ENCODE measurements around the gene PM20D1.
"Not testable (repeated sequence)": the region's sequence is repeated elsewhere in the genome, so short reads cannot be mapped to it uniquely, and the experiment has no call there.

PM20D1 gene, protein sequence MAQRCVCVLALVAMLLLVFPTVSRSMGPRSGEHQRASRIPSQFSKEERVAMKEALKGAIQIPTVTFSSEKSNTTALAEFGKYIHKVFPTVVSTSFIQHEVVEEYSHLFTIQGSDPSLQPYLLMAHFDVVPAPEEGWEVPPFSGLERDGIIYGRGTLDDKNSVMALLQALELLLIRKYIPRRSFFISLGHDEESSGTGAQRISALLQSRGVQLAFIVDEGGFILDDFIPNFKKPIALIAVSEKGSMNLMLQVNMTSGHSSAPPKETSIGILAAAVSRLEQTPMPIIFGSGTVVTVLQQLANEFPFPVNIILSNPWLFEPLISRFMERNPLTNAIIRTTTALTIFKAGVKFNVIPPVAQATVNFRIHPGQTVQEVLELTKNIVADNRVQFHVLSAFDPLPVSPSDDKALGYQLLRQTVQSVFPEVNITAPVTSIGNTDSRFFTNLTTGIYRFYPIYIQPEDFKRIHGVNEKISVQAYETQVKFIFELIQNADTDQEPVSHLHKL

DNA sequence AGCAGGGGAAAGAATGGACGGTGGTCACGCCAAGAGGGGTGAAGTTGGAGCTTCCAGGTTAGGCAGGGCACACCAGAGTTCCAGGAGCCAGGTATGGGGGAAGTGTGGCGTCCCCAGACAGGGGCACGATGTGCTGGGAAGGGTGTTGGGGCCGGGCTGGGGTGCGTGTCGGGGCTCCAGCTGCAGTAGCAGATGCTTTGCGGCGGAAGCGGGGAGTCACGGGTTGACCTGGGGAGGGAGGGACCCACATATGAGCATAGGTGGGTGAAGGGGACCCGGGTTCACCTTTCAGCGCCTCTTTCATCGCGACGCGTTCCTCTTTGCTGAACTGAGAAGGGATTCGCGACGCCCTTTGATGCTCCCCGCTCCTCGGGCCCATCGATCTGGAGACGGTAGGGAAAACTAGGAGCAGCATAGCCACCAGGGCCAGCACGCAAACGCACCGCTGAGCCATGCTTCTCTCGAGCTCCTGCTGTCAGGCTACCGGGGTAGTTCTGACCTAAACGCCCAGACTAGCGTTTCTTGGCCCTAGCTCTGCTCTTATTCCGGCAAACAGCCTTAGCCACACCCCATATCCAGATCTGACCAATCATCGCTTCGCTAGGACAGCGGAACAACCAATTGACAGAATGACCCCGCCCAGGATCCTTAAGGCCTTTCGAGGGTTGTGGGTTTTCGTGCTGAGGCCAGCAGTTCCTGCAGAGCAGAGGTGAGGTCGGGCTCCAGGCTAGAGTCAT is at the start of gene PM20D1:
TSS of gene PM20D1 (minus strand) at position 514 of the 737 bp plus-strand sequence. CDS start at position 454, 60 bp downstream.
- Histone ChIP-seq H3K4me3 (ENCODE audit: insufficient read length, low read depth) (no peak within 1 kb of the TSS), H3K9me3 (ENCODE audit: insufficient read depth, low read length) (peaks cover 14% of the 10 kb centered on the region), H3K9ac (ENCODE audit: insufficient read length, low read depth) (no peak within 1 kb of the TSS), H3K27me3 (ENCODE audit: insufficient read depth, insufficient read length) (no peaks in the 10 kb centered on the region), H3K36me3 (ENCODE audit: insufficient read depth, insufficient read length, low read length) (no peaks in the 10 kb centered on the region), H3K4me1 (ENCODE audit: insufficient read depth, insufficient read length) (no peaks in the 10 kb centered on the region)
- DNase-seq (ENCODE audit: low read depth, low spot score) = no peak
- TF ChIP-seq SUZ12 (IDR thresholded peaks at IDR 0.05; ENCODE audit: extremely low read depth, insufficient read depth, insufficient read length) = no peak

DNA sequence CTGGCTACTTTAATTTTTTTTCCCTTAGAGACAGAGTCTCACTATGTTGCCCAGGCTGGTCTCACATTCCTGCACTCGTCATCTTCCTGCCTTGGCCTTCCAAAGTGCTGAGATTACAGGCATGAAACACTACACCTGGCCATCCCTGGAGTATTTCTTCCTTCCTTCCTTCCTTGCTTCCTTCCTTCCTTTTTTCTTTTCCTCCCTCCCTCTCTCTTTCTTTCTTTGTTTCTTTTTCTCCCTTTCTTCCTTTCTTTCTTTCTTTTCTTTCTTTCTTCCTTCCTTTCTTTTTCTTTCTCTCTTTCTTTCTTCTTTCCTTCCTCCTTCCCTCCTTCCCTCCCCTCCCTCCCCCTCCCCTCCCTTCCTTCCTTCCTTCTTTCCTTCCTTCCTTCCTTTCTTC is 46.4 kb upstream of the PM20D1 start:
- DNase-seq (ENCODE audit: low read depth, low spot score) = no peak
- Histone ChIP-seq H3K9me3 (ENCODE audit: insufficient read depth, low read length) (peaks cover 49% of the 10 kb centered on the region; the same call in 1 of the 2 replicates), H3K4me1 (ENCODE audit: insufficient read depth, insufficient read length) (no peaks in the 10 kb centered on the region), H3K9ac (ENCODE audit: insufficient read length, low read depth) (no peak overlapping the region), H3K4me3 (ENCODE audit: insufficient read length, low read depth) (no peak overlapping the region), H3K36me3 (ENCODE audit: insufficient read depth, insufficient read length, low read length) (no peaks in the 10 kb centered on the region), H3K27me3 (ENCODE audit: insufficient read depth, insufficient read length) (no peaks in the 10 kb centered on the region)
- TF ChIP-seq YY1 (IDR thresholded peaks at IDR 0.05; ENCODE audit: insufficient read depth, insufficient read length) = no peak
- no peak for TF ChIP-seq SUZ12 (IDR thresholded peaks at IDR 0.05; ENCODE audit: extremely low read depth, insufficient read depth, insufficient read length)
- TF ChIP-seq ZNF274 (IDR thresholded peaks at IDR 0.05; ENCODE audit: low read depth, low read length) = no peak

DNA sequence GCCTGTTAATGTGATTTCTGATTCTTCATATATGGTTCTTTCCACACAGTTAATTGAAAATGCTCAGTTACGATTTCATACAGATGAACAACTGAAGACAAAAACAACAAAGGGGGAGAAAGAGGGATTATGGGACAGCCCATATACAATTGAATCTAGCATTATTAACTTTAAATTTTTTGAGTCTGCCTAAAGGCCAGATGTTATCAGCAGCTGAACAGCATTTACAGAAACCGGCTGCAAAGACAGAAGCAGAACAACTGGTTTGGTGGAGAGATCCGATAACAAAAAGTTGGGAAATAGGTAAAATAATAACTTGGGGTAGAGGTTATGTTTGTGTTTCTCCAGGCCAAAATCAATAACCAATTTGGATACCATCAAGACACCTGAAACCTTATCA is 44.2 kb upstream of the PM20D1 start:
- H3K9ac ChIP-seq (ENCODE audit: insufficient read length, low read depth); H3K36me3 ChIP-seq (ENCODE audit: insufficient read depth, insufficient read length, low read length); H3K27me3 ChIP-seq (ENCODE audit: insufficient read depth, insufficient read length); H3K4me1 ChIP-seq (ENCODE audit: insufficient read depth, insufficient read length); DNase-seq (ENCODE audit: low read depth, low spot score); H3K4me3 ChIP-seq (ENCODE audit: insufficient read length, low read depth): not testable (repeated sequence)
- H3K9me3 ChIP-seq (ENCODE audit: insufficient read depth, low read length) = peaks cover 62% of the 10 kb centered on the region

DNA sequence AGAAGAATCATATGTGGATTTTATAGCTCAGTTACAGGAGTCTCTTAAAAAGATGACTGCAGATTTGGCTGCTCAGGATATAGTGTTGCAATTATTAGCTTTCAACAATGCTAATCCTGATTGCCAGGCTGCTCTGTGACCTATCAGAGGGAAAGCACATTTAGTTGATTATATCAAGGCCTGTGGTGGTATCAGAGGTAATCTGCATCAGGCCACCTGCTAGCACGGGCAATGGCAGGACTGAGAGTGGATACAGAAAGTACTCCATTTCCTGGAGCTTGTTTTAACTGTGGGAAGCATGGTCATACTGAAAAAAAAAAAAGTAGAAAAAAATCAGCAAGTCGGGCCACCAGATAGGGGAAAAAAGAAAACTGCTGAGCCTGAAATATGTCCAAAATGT is 42.2 kb upstream of the PM20D1 start:
- H3K4me3 ChIP-seq (ENCODE audit: insufficient read length, low read depth); H3K27me3 ChIP-seq (ENCODE audit: insufficient read depth, insufficient read length); H3K36me3 ChIP-seq (ENCODE audit: insufficient read depth, insufficient read length, low read length); H3K9ac ChIP-seq (ENCODE audit: insufficient read length, low read depth); H3K4me1 ChIP-seq (ENCODE audit: insufficient read depth, insufficient read length); DNase-seq (ENCODE audit: low read depth, low spot score): not testable (repeated sequence)
- peaks cover 60% of the 10 kb centered on the region for H3K9me3 ChIP-seq (ENCODE audit: insufficient read depth, low read length)

DNA sequence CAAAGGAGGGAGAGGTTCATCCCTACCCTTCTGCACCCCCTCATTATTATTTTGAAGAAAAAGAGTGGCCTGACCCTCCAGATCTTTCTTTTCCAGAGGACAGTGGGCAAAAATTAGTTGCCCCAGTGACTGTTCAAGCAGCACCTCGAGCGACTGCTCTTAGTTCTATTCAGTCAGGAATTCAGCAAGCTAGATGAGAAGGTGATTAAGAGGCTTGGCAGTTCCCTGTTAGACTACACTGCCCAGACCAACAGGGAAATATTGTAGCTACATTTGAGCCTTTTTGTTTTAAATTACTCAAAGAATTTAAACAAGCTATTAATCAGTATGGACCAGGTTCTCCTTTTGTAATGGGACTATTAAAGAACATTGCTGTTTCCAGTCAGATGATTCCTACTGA is 41.5 kb upstream of the PM20D1 start:
- peaks cover 67% of the 10 kb centered on the region for H3K9me3 ChIP-seq (ENCODE audit: insufficient read depth, low read length)
- H3K36me3 ChIP-seq (ENCODE audit: insufficient read depth, insufficient read length, low read length); H3K4me1 ChIP-seq (ENCODE audit: insufficient read depth, insufficient read length); H3K4me3 ChIP-seq (ENCODE audit: insufficient read length, low read depth); H3K9ac ChIP-seq (ENCODE audit: insufficient read length, low read depth); H3K27me3 ChIP-seq (ENCODE audit: insufficient read depth, insufficient read length); DNase-seq (ENCODE audit: low read depth, low spot score): not testable (repeated sequence)

DNA sequence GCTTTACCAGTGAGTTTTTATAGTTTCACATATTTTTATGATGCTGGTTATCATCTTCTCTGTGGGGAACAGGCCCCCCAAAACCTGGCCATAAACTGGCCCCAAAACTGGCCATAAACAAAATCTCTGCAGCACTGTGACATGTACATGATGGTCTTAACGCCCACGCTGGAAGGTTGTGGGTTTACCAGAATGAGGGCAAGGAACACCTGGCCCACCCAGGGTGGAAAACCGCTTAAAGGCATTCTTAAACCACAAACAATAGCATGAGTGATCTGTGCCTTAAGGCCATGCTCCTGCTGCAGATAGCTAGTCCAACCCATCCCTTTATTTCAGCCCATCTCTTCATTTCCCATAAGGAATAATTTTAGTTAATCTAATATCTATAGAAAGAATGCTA is 40.7 kb upstream of the PM20D1 start:
- H3K9ac ChIP-seq (ENCODE audit: insufficient read length, low read depth); H3K36me3 ChIP-seq (ENCODE audit: insufficient read depth, insufficient read length, low read length); H3K4me3 ChIP-seq (ENCODE audit: insufficient read length, low read depth); DNase-seq (ENCODE audit: low read depth, low spot score); H3K4me1 ChIP-seq (ENCODE audit: insufficient read depth, insufficient read length); H3K27me3 ChIP-seq (ENCODE audit: insufficient read depth, insufficient read length): not testable (repeated sequence)
- H3K9me3 ChIP-seq (ENCODE audit: insufficient read depth, low read length) = peaks cover 62% of the 10 kb centered on the region

DNA sequence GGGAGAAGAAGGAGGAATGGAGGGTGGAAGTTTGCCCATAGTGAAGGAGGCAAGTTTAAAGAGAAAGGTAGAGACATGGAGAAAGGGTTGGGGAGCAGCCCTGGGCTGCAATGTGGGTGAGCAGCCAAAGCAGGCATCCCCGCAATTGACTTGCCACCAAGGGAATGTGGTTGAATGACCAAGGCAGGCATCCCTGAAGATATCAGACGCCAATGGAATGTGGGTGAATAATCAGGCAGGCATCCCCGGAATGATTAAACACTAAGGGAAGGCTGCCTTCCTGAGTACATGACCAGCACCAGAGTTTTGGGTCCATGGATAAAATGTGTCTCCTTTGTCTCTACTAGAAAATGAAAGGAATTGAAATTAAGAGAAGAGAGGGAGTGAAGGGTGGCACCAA is 39.8 kb upstream of the PM20D1 start:
- peak; percentile 33 for DNase-seq (ENCODE audit: low read depth, low spot score)
- not testable (repeated sequence) for H3K9ac ChIP-seq (ENCODE audit: insufficient read length, low read depth); H3K4me1 ChIP-seq (ENCODE audit: insufficient read depth, insufficient read length); H3K4me3 ChIP-seq (ENCODE audit: insufficient read length, low read depth); H3K27me3 ChIP-seq (ENCODE audit: insufficient read depth, insufficient read length); H3K36me3 ChIP-seq (ENCODE audit: insufficient read depth, insufficient read length, low read length)
- peaks cover 53% of the 10 kb centered on the region for H3K9me3 ChIP-seq (ENCODE audit: insufficient read depth, low read length)

DNA sequence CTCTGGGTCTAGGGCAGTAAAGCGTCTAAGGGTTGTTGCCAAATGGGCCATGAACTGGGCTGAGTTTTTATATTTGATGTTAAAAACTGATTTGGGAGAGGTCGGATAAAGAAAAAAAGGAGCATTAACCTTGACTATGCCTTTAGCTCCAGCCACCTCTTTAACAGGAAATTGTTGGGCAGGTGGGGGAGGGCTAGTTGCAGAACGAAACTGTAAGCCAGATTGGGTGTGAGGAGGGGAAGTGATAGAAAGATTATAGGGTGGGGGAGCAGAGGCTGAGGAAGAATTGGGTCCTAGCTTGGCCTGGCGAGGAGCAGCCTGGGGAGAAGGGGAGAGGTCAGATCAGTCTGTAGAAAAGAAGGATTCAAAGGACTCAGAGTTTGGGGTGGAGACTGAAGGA is 39.1 kb upstream of the PM20D1 start:
- not testable (repeated sequence) for H3K36me3 ChIP-seq (ENCODE audit: insufficient read depth, insufficient read length, low read length); DNase-seq (ENCODE audit: low read depth, low spot score); H3K4me3 ChIP-seq (ENCODE audit: insufficient read length, low read depth); H3K4me1 ChIP-seq (ENCODE audit: insufficient read depth, insufficient read length); H3K9ac ChIP-seq (ENCODE audit: insufficient read length, low read depth); H3K27me3 ChIP-seq (ENCODE audit: insufficient read depth, insufficient read length)
- H3K9me3 ChIP-seq (ENCODE audit: insufficient read depth, low read length) = peaks cover 48% of the 10 kb centered on the region

Data from NT2/D1 (cell line).